GF-D8 (cell line): ENCODE data around the gene GRID2IP.

Experiments
- DNase-seq: peaks from one replicate; lab custom pipeline; 2025; lab: John Stamatoyannopoulos, UW

GRID2IP gene

GRCh38 chr7:6562106-6562505 lies 10.8 kb upstream of the GRID2IP start:
- no peak for DNase-seq

DNA sequence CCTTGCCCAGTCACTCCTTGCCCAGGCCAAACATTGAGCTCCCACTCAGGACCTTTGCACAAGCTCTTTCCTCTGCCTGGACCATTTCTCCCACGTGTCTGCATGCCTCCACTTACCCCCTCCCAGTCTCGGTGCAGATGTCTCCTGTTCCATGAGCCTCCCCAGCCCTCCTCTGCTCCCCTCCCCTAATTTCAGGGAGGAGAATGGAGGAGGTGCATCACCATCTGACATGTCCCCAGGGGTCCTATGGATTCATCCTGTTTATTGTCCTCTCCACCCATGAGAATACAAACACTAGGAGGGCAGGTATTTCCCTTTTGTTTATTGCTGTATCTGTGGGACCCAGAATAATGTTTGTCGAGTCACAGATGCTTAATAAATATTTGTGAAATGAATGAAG lies 8.6 kb upstream of the GRID2IP start:
- DNase-seq, result no peak

- no peak for DNase-seq
These were observed 7.6 kb upstream of the GRID2IP start for GRCh38 chr7:6558837-6559236.

DNA sequence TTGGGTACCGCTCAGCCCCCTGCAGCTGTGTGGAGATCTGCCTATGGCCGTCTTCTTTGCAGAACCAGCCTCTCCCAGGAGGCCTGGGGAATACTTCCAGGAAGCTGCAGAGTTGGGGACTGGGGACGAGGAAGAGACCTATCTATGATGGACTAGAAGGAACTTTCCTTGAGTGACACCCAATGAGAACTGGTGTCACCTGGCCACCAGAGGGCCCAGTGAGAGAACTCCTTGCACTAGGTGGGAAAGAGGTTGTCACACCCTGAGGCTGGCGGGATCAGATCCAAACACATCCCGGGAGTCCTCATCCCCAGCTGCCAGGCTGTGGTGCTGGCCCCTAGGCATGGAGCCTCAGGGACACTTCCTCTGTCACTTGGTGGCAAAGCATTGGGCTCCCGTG lies 4.9 kb upstream of the GRID2IP start:
- DNase-seq, result no peak

GRCh38 chr7:6554848-6555247 lies 3.6 kb upstream of the GRID2IP start:
- no peak for DNase-seq

- no peak for DNase-seq
These were observed 2.3 kb upstream of the GRID2IP start for GRCh38 chr7:6553448-6554044.

DNA sequence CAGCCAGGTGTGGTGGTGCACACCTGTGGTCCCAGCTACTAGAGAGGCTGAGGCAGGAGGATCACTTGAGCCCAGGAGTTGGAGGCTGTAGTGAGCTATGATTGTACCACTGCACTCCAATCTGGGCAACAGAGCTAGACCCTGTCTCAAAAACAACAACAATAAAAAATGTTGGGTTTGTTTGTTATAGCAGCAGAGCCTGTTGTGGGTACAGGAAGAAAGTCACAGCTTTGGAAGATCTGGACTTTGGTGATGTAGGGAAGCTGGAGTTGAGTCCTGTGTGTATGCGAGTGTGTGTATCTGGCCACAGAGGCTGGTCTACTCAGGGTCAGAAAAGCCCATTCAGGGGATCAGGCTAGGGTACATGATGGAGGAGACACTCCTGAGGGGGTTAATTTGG lies 3.9 kb downstream of the GRID2IP start:
- no peak for DNase-seq

DNA sequence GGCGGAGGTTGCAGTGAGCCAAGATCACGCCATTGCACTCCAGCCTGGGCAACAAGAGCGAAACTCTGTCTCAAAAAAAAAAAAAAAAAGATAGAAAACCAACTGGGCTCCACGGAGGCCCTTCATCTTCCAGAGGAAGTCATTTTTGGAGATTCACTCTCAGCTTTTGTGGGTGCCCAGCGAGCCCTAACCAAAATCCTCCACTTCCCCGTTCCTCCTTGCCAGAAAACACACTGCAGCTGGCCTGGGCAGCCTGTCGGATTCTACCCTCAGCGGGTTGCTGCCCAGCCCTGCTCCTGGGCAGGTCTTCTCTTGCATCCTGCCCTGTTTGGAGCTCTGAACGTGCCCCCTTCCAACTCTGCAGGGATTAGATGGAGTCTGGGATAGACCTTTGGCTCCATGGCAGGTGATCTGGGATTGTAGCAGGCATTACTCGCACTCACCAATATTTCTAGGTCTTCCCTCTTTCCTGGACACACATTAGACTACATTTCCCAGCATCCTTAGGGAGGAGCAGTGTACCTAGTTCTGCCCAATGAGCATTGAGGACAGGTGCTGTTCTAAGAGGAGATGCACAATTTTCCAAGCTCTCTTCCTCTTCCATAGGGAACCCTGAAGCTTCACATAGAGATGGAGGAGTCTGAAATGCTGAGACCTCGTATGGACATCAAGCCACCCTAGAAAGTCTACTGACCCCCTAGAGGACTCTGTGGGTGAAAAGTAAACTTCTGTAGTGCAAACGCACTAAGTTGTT lies 4.6 kb downstream of the GRID2IP start:
- no peak for DNase-seq

- no peak for DNase-seq
These were observed 5.7 kb downstream of the GRID2IP start for GRCh38 chr7:6545398-6546126.

DNA sequence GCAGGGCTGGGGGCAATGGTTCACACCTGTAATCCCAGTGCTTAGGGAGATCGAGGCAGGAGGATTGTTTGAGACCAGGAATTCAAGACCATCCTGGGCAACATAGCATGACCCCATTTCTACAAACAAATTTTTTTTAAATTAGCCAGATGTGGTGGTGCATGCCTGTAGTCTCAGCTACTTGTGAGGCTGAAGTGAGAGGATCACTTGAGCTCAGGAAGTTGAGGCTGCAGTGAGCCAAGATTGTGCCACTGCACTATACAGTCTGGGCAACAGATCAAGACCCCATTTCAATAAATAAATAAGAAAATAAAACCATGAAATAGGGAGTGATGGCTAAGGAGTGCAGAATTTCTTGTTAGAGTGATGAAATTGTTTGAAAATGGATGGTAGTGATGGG lies 8.9 kb downstream of the GRID2IP start:
- no peak for DNase-seq

GRCh38 chr7:6536262-6537260 lies 14.7 kb downstream of the GRID2IP start:
- no peak for DNase-seq

- DNase-seq, result no peak
These were observed 17.3 kb downstream of the GRID2IP start for GRCh38 chr7:6533893-6534495.

- DNase-seq, result no peak
These were observed 18.7 kb downstream of the GRID2IP start for GRCh38 chr7:6532516-6532915.

DNA sequence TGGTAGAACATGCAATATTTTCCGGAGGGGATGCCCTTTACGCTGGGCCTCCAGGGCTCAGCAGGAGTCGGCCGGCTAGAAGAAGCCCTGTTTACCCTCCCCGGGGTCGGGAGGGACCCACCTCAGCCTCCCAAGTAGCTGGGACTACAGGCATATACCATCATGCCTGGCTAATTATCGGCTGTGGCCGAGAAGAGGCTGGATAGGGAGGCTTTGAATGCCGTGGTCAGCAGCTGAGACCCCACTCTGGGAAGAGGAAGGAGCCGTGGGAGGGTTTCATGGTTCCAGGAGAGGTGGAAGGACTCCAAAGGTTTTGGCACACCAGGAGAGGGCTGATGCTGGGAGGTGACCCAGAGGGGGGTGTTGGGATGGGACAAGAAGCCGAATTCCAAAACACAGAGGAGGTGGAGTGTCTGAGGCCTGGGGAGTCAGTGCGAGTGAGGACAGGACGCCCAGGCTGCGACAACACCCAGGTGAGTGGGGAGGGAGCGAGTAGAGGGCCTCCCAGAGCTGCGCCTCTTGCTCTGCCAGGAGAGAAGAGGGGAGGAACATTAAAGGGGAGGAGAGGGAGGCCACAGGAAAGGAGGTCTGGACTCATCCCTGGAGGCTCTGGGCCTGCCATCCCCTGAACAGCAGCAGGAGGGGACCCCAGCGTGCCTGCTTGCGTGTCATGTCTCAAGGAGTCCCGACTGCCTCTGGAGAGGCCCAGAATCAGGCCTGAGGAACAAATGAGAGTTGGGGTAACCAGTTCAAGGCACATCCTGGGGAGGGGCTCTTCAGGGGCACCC lies 19.6 kb downstream of the GRID2IP start:
- DNase-seq, result no peak

- no peak for DNase-seq
These were observed 20.4 kb downstream of the GRID2IP start for GRCh38 chr7:6530626-6531491.

DNA sequence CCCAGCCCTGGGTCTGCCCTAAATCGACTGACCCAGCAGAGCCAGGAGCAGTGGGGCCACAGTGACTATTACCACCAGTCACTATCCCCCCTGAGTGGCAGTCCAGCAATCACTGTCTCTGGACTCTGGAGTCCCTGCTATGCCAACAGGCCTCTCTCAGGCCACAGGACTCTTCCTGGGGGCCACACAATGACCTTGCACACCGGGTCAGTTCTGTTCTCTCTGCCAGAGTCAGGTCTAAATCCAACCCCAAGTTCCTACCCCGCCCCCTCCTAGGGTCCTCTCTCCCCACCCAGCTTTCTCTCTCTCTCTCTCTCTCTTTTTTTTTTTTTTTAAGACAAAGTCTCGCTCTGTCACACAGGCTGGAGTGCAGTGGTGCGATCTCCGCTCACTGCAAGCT lies 21.6 kb downstream of the GRID2IP start:
- no peak for DNase-seq

DNA sequence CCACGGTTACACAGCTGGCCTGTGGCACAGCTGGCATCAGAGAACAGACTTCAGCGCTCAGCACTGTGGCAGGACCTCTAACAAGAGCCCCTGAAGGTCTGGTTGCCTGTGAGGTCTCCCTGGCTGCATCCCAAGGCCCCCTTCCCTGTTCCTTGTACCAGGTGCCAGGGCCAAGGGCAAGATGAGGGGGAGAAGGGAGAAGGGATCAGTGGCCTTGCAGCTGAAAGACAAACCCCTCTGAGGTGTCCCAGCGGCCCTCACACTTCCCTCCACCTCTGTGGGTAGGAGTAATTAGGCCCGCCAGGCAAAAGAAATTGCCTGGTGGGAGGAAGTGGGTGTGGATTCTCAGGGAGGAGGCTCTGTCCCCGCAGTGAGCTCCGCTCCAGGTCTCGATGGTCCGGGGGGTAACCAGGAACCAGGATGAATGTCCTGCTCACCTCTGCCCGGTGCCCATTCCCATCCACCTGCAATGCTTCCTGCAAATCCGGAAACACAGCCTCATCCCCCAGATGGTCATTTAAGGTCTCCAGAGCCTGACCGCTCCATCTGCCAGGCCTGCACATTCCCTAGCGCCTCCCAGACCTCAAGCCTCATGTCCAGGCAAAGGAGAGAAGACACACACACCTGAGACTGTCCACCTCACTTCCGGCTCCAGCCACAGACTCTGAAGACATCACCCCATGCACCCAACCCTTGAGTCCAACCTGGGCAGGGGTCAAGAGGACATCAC lies 22.7 kb downstream of the GRID2IP start:
- DNase-seq, result no peak

DNA sequence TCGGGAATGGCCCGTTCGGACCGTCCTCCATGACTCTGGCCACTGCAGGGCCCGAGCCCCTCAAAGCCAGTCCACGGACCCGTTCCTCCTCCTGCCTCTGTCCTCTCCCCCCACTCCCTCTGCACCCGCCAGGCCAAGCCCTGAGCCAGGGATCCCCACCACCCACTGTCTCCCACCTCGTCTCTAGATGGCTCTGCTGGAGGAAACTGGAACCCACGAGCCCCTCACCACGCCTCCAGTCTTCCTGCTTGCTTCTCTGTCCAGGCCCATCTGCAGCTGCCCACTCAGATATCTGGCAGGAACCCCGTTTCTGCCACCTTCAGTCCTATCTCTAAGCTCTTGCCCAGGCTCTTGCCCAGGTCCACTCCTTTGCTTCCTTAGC lies 24.3 kb downstream of the GRID2IP start:
- no peak for DNase-seq
